Measurements from ENCODE around the gene MAP1LC3B.
"Not testable (repeated sequence)": the region's sequence is repeated elsewhere in the genome, so short reads cannot be mapped to it uniquely, and the experiment has no call there.

The MAP1LC3B gene

GRCh38 chr16:87382023-87382785, 9.9 kb upstream of the MAP1LC3B start:
- H3K36me3 ChIP-seq (replicated peaks; ENCODE audit: insufficient read depth, low read length): no peaks in the 10 kb centered on the region
- no peaks in the 10 kb centered on the region for H3K9me2 ChIP-seq (replicated peaks; ENCODE audit: insufficient read depth, low read length)
- no peak for DNase-seq
- TF ChIP-seq EZH2 (optimal IDR thresholded peaks at IDR 0.05; ENCODE audit: low read depth, low read length): no peak
- no peak for TF ChIP-seq CTCF (IDR thresholded peaks at IDR 0.05; ENCODE audit: low read length)
- TF ChIP-seq EZH2phosphoT487 (IDR thresholded peaks at IDR 0.05; ENCODE audit: low read length): no peak
- no peak overlapping the region for H3K27ac ChIP-seq (ENCODE audit: low read length)
- 0 out of 2 replicates have a peak, but pooled peaks cover 8% of the 10 kb centered on the region for H3K4me1 ChIP-seq (ENCODE audit: low read length)
- no peak overlapping the region for H2AFZ ChIP-seq (ENCODE audit: low read length)
- no peaks in the 10 kb centered on the region for H4K20me1 ChIP-seq (ENCODE audit: insufficient read depth, low read length)
- peaks cover 39% of the 10 kb centered on the region for H3K79me2 ChIP-seq (ENCODE audit: low read length)
- H3F3A ChIP-seq (ENCODE audit: insufficient read depth, low read length): no peaks in the 10 kb centered on the region
- H3K9ac ChIP-seq (ENCODE audit: low read length): peak overlapping the region; percentile 53; the same call in 1 of the 2 replicates
- no peaks in the 10 kb centered on the region for H3K27me3 ChIP-seq (replicated peaks; ENCODE audit: insufficient read depth, low read length)
- peak overlapping the region; percentile 57; the same call in 1 of the 2 replicates for H3K4me2 ChIP-seq (ENCODE audit: low read depth, low read length)
- H3K4me3 ChIP-seq (ENCODE audit: low read length): peak overlapping the region; percentile 64
- no peaks in the 10 kb centered on the region for H3K9me3 ChIP-seq (replicated peaks; ENCODE audit: insufficient read depth, low read length)

DNA sequence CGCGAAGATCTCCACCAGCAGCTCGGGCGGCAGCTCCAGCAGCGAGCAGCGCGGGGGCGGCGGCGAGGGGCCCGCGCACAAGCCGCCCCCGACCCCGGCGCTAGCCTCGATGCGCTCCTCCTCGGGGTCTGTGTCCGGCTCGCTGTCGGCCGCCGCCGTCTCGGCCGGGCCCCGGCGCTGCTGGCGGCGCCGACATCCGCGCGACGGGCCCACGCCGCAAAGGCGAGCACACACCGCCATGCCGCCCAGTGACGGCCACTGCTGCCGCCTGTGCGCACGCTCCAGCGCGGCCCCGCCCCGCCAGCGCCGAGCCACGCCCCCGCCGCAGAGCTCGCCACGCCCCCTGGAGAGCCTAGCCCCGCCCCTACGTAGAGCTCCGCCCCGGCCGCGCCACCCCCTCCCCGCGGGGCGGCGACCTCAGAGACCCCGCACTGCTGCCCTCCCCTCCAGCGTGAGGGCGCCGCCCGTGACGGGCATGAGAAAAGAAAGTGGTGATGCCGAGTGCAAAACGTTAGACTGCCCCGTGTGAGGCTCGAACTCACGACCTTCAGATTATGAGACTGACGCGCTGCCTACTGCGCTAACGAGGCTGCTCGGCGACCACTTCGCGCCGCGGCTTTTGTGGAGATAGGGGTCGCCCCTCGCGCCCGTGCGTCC, 8.5 kb upstream of the MAP1LC3B start, which contains the start of gene FBXO31:
Gene FBXO31 (minus strand): TSS at position 272 of the 657 bp plus-strand sequence. CDS start 32 bp downstream, at position 240.
- peak; percentile 66 for DNase-seq
- Histone ChIP-seq H3K27ac (ENCODE audit: low read length) (peak within 1 kb of the TSS; percentile 42; the same call in 1 of the 2 replicates), H3K9ac (ENCODE audit: low read length) (peak within 1 kb of the TSS; percentile 53; the same call in 1 of the 2 replicates), H3K9me2 (replicated peaks; ENCODE audit: insufficient read depth, low read length) (no peaks in the 10 kb centered on the region), H3K4me1 (ENCODE audit: low read length) (peaks cover 15% of the 10 kb centered on the region; the same call in 1 of the 2 replicates), H3K79me2 (ENCODE audit: low read length) (peaks cover 31% of the 10 kb centered on the region), H3F3A (ENCODE audit: insufficient read depth, low read length) (peaks cover 4% of the 10 kb centered on the region; the same call in 1 of the 2 replicates), H3K36me3 (replicated peaks; ENCODE audit: insufficient read depth, low read length) (no peaks in the 10 kb centered on the region), H3K4me3 (ENCODE audit: low read length) (peak within 1 kb of the TSS; percentile 67), H3K9me3 (replicated peaks; ENCODE audit: insufficient read depth, low read length) (no peaks in the 10 kb centered on the region), H4K20me1 (ENCODE audit: insufficient read depth, low read length) (no peaks in the 10 kb centered on the region), H3K4me2 (ENCODE audit: low read depth, low read length) (peak within 1 kb of the TSS; percentile 57; the same call in 1 of the 2 replicates), H2AFZ (ENCODE audit: low read length) (peak within 1 kb of the TSS; percentile 65), H3K27me3 (replicated peaks; ENCODE audit: insufficient read depth, low read length) (no peaks in the 10 kb centered on the region)
- no peak for TF ChIP-seq EZH2phosphoT487 (IDR thresholded peaks at IDR 0.05; ENCODE audit: low read length)
- TF ChIP-seq CTCF (IDR thresholded peaks at IDR 0.05; ENCODE audit: low read length): no peak
- no peak for TF ChIP-seq EZH2 (optimal IDR thresholded peaks at IDR 0.05; ENCODE audit: low read depth, low read length)

- Histone ChIP-seq H3K27ac (ENCODE audit: low read length) (peak overlapping the region; percentile 42; the same call in 1 of the 2 replicates), H3K36me3 (replicated peaks; ENCODE audit: insufficient read depth, low read length) (no peaks in the 10 kb centered on the region), H2AFZ (ENCODE audit: low read length) (peak overlapping the region; percentile 65), H4K20me1 (ENCODE audit: insufficient read depth, low read length) (no peaks in the 10 kb centered on the region), H3K4me2 (ENCODE audit: low read depth, low read length) (peak overlapping the region; percentile 55; the same call in 1 of the 2 replicates), H3K79me2 (ENCODE audit: low read length) (peaks cover 28% of the 10 kb centered on the region), H3K4me1 (ENCODE audit: low read length) (peaks cover 15% of the 10 kb centered on the region; the same call in 1 of the 2 replicates), H3K9me3 (replicated peaks; ENCODE audit: insufficient read depth, low read length) (no peaks in the 10 kb centered on the region), H3K9me2 (replicated peaks; ENCODE audit: insufficient read depth, low read length) (no peaks in the 10 kb centered on the region), H3F3A (ENCODE audit: insufficient read depth, low read length) (peaks cover 5% of the 10 kb centered on the region; the same call in 1 of the 2 replicates), H3K27me3 (replicated peaks; ENCODE audit: insufficient read depth, low read length) (no peaks in the 10 kb centered on the region), H3K4me3 (ENCODE audit: low read length) (peak overlapping the region; percentile 67), H3K9ac (ENCODE audit: low read length) (peak overlapping the region; percentile 48; the same call in 1 of the 2 replicates)
- TF ChIP-seq CTCF (IDR thresholded peaks at IDR 0.05; ENCODE audit: low read length): no peak
- no peak for TF ChIP-seq EZH2 (optimal IDR thresholded peaks at IDR 0.05; ENCODE audit: low read depth, low read length)
- no peak for TF ChIP-seq EZH2phosphoT487 (IDR thresholded peaks at IDR 0.05; ENCODE audit: low read length)
- no peak for DNase-seq
These were observed 7.8 kb upstream of the MAP1LC3B start for GRCh38 chr16:87384162-87384874.

GRCh38 chr16:87384875-87385167, 7.3 kb upstream of the MAP1LC3B start:
- Histone ChIP-seq H3K79me2 (ENCODE audit: low read length) (peaks cover 28% of the 10 kb centered on the region), H3K4me2 (ENCODE audit: low read depth, low read length) (peak overlapping the region; percentile 55; the same call in 1 of the 2 replicates), H3K4me1 (ENCODE audit: low read length) (peaks cover 15% of the 10 kb centered on the region; the same call in 1 of the 2 replicates)
- H3K9me2 ChIP-seq (replicated peaks; ENCODE audit: insufficient read depth, low read length); H3K27ac ChIP-seq (ENCODE audit: low read length); H3K27me3 ChIP-seq (replicated peaks; ENCODE audit: insufficient read depth, low read length); H2AFZ ChIP-seq (ENCODE audit: low read length); H3K4me3 ChIP-seq (ENCODE audit: low read length); H4K20me1 ChIP-seq (ENCODE audit: insufficient read depth, low read length); H3K36me3 ChIP-seq (replicated peaks; ENCODE audit: insufficient read depth, low read length); H3F3A ChIP-seq (ENCODE audit: insufficient read depth, low read length); DNase-seq; H3K9me3 ChIP-seq (replicated peaks; ENCODE audit: insufficient read depth, low read length); H3K9ac ChIP-seq (ENCODE audit: low read length): not testable (repeated sequence)

Measured in MM.1S (cell line).